Measurements from ENCODE around the gene MFSD12. TPM values are rescaled to one million over a fixed set of nuclear protein-coding genes. Genes with fewer than 3 reads are reported as not detected.

MFSD12 gene
- total and polyA plus RNA-seq, 2 experiments from 2014 or later, result 23.0 to 67.9 TPM

DNA sequence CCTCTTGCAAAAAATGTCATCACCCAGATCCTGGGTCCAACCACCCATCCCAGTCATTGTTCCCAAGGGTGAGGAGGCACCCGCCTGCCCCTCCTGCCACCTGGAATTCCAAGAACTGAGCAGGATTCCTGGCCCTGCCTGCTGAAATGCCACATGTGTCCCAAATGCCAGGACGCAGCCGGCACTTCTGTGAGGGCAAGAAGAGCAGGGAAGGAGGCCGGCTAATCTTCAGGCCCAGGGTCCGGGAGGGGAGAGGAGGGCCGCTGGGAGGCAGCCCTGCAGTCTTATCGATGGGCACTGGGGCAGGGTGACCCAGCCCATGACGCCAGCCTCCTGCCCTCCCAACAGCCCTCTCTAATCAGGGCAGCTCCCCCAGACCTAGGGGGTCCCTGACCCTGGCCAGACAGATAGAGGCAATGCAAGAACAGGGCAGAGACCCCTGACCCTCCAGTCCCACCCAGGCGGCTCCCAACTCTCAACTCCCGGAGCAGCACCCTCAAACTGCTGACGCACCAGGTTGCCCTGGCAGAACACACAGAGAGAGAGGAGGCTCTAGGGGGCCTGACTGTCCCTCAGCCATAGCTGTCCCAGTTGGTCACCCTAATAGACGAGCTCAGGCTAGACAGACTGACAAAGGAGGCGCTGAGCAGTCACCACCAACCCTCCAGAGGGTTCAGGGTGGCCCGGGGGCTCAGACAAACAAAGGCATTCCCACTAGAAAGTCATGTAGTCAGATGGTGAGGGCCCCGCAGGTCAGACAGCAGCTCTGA is 1.5 kb downstream of the MFSD12 start:
- Histone ChIP-seq H3K9ac (peak overlapping the region; percentile 80), H3F3A (ENCODE audit: insufficient read depth) (no peaks in the 10 kb centered on the region), H4K20me1 (ENCODE audit: insufficient read depth) (no peaks in the 10 kb centered on the region), H2AFZ (no peak overlapping the region), H3K4me1 (ENCODE audit: insufficient read depth) (peaks cover 13% of the 10 kb centered on the region; the same call in 1 of the 2 replicates), H3K27ac (no peak overlapping the region), H3K4me2 (ENCODE audit: unreplicated experiment) (peak overlapping the region; percentile 76), H3K4me3 (peak overlapping the region; percentile 85), H3K9me3 (ENCODE audit: low read depth) (no peaks in the 10 kb centered on the region), H3K79me2 (ENCODE audit: insufficient read depth) (peaks cover 55% of the 10 kb centered on the region), H3K36me3 (ENCODE audit: low read depth) (no peaks in the 10 kb centered on the region), H3K9me2 (ENCODE audit: insufficient read depth) (no peaks in the 10 kb centered on the region), H3K27me3 (replicated peaks; ENCODE audit: insufficient read depth) (no peaks in the 10 kb centered on the region)
- in situ Hi-C loops (cut with MboI), result no loop called here
- 82 to 86% methylated on average over 15 of the region's 15 CpGs for WGBS, 2 experiments (ENCODE audit: low coverage in 1 of 2, low lambda C conversion rate in 2 of 2, missing lambda C conversion rate in 2 of 2)
- no peak for TF ChIP-seq EZH2 (IDR thresholded peaks at IDR 0.05; ENCODE audit: insufficient read depth, poor library complexity, severe bottlenecking)
- no peak for TF ChIP-seq EZH2phosphoT487 (IDR thresholded peaks at IDR 0.05; ENCODE audit: insufficient read depth, low read depth)
- DNase-seq, result no peak

DNA sequence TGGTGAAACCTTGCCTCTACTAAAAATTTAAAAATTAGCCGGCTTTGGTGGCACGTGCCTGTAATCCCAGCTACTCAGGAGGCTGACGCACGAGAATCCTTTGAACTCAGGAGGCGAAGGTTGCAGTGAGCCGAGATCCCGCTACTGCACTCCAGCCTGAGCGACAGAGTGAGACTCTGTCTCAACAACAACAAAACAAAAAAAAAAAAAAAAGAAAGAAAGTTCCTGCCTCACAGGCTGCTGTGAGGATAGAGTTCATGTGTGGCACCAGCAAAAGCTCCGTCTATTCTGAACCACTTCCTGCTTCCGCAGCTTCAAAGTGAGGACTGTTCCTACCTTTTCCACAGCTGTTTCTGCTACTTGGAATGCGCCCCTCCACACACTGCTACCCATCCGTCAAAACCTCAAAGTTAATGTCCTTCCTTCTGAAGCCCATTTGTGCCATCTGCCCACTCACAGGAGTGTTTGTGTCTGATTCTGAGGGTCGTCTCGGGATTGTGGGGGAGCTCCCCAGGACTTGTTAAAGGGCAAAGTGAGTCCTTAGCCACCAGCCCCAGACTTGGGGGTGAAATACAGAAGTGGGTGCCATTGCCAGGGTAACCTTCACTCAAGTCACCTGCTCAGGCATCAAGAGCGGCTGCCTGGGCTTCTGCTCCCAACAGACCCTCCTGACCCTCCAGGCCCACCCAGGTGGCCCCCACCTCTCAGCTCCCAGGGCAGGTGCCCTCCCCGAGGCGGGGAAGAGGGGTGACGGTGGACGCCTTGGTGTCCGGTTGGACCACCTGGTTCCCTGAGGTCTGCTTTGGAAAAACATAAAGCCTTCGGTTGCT is 2.9 kb downstream of the MFSD12 start:
- no peak for TF ChIP-seq EZH2 (IDR thresholded peaks at IDR 0.05; ENCODE audit: insufficient read depth, poor library complexity, severe bottlenecking)
- TF ChIP-seq EZH2phosphoT487 (IDR thresholded peaks at IDR 0.05; ENCODE audit: insufficient read depth, low read depth), result no peak
- 92 to 94% methylated on average over 21 of the region's 21 CpGs for WGBS, 2 experiments (ENCODE audit: low coverage in 1 of 2, low lambda C conversion rate in 2 of 2, missing lambda C conversion rate in 2 of 2)
- Histone ChIP-seq H4K20me1 (ENCODE audit: insufficient read depth) (no peaks in the 10 kb centered on the region), H3K27ac (no peak overlapping the region), H3K9ac (no peak overlapping the region), H3F3A (ENCODE audit: insufficient read depth) (no peaks in the 10 kb centered on the region), H3K4me2 (ENCODE audit: unreplicated experiment) (no peak overlapping the region), H3K9me3 (ENCODE audit: low read depth) (no peaks in the 10 kb centered on the region), H3K4me3 (no peak overlapping the region), H3K27me3 (replicated peaks; ENCODE audit: insufficient read depth) (no peaks in the 10 kb centered on the region), H3K9me2 (ENCODE audit: insufficient read depth) (no peaks in the 10 kb centered on the region), H2AFZ (no peak overlapping the region), H3K4me1 (ENCODE audit: insufficient read depth) (peaks cover 13% of the 10 kb centered on the region; the same call in 1 of the 2 replicates), H3K79me2 (ENCODE audit: insufficient read depth) (peaks cover 55% of the 10 kb centered on the region), H3K36me3 (ENCODE audit: low read depth) (no peaks in the 10 kb centered on the region)
- no peak for DNase-seq
- in situ Hi-C loops (cut with MboI), result no loop called here

DNA sequence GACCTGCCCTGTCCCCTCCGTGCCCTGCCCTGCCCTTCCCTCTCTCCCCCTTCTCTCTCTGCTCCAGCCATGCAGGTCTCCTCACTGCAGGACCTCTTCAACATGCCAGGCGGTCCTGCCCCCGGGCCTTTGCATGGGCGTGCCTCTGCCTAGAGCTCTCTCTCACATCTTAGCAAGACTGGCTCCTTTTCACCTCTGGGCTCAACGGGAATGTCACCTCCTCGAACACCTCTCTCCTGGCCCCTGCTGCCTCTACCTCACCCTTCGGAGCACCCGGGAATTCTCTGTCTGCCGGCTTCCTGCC is 5.6 kb downstream of the MFSD12 start:
- peaks cover 51% of the 10 kb centered on the region for H3K79me2 ChIP-seq (ENCODE audit: insufficient read depth)
- no peak overlapping the region for H2AFZ ChIP-seq
- peaks cover 8% of the 10 kb centered on the region; the same call in 1 of the 2 replicates for H3K4me1 ChIP-seq (ENCODE audit: insufficient read depth)
- H3K9ac ChIP-seq, result no peak overlapping the region
- no peaks in the 10 kb centered on the region for H3K36me3 ChIP-seq (ENCODE audit: low read depth)
- DNase-seq, result no peak
- in situ Hi-C loops (cut with MboI), result no loop called here
- no peak overlapping the region for H3K4me3 ChIP-seq
- H3F3A ChIP-seq (ENCODE audit: insufficient read depth), result no peaks in the 10 kb centered on the region
- H3K9me3 ChIP-seq (ENCODE audit: low read depth), result no peaks in the 10 kb centered on the region
- no peak overlapping the region for H3K4me2 ChIP-seq (ENCODE audit: unreplicated experiment)
- H3K27ac ChIP-seq, result no peak overlapping the region
- H4K20me1 ChIP-seq (ENCODE audit: insufficient read depth), result no peaks in the 10 kb centered on the region
- no peaks in the 10 kb centered on the region for H3K27me3 ChIP-seq (replicated peaks; ENCODE audit: insufficient read depth)
- H3K9me2 ChIP-seq (ENCODE audit: insufficient read depth), result no peaks in the 10 kb centered on the region
- 69 to 74% methylated on average over 8 to 9 of the region's 9 CpGs for WGBS, 2 experiments (ENCODE audit: low coverage in 1 of 2, low lambda C conversion rate in 2 of 2, missing lambda C conversion rate in 2 of 2)
- no peak for TF ChIP-seq EZH2 (IDR thresholded peaks at IDR 0.05; ENCODE audit: insufficient read depth, poor library complexity, severe bottlenecking)
- no peak for TF ChIP-seq EZH2phosphoT487 (IDR thresholded peaks at IDR 0.05; ENCODE audit: insufficient read depth, low read depth)

DNA sequence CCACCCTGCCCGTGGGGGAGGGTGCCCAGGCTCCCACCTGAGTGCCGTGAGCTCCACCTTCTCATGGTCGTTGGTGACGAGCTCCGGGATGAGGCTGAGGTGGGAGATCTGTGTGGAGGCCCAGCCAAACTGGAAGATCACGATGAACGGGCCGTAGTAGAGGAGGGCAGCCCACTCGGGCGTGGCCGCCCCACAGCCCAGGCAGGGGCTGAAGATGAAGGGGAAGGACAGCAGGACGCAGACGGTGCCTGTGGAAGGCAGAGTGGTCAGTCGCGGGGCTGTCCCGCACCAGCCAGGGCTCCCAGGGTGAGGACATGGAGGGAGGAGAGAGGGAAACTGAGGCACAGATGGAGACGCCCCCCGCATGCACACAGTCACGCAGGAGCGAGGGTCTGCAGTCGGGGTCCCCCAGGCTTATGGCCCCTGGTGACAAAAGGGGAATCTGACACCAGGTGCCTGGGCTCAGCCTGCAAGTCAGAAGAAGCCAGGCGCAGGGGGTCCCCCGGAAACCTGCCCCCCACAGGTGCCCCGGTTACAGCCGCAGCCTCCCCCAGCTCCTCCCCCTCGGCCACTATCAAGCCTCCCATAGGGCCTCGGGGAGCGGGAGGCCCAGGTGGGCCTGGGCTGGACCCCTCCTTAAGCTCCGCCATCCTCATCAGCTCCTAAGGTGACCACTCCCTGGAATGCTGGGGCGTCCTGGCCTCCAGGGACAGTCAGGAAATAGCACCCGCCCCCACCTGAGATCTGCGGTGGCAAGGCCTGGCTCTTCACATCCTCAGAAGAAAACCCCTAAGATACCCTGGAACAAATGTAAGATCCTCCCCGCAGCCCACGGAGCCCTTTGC is 6.2 kb downstream of the MFSD12 start:
- WGBS, 2 experiments (ENCODE audit: low coverage in 1 of 2, low lambda C conversion rate in 2 of 2, missing lambda C conversion rate in 2 of 2), result 94% methylated on average over 22 to 34 of the region's 34 CpGs
- H3K9me3 ChIP-seq (ENCODE audit: low read depth), result no peaks in the 10 kb centered on the region
- peaks cover 45% of the 10 kb centered on the region for H3K79me2 ChIP-seq (ENCODE audit: insufficient read depth)
- H4K20me1 ChIP-seq (ENCODE audit: insufficient read depth), result no peaks in the 10 kb centered on the region
- H3K27ac ChIP-seq, result no peak overlapping the region
- no peak overlapping the region for H3K4me3 ChIP-seq
- no peak overlapping the region for H2AFZ ChIP-seq
- no peaks in the 10 kb centered on the region for H3K27me3 ChIP-seq (replicated peaks; ENCODE audit: insufficient read depth)
- no peak overlapping the region for H3K4me2 ChIP-seq (ENCODE audit: unreplicated experiment)
- in situ Hi-C loops (cut with MboI), result no loop called here
- TF ChIP-seq EZH2phosphoT487 (IDR thresholded peaks at IDR 0.05; ENCODE audit: insufficient read depth, low read depth), result no peak
- no peak for TF ChIP-seq EZH2 (IDR thresholded peaks at IDR 0.05; ENCODE audit: insufficient read depth, poor library complexity, severe bottlenecking)
- DNase-seq, result no peak
- H3F3A ChIP-seq (ENCODE audit: insufficient read depth), result no peaks in the 10 kb centered on the region
- H3K9ac ChIP-seq, result no peak overlapping the region
- H3K36me3 ChIP-seq (ENCODE audit: low read depth), result no peaks in the 10 kb centered on the region
- peaks cover 4% of the 10 kb centered on the region; the same call in 1 of the 2 replicates for H3K4me1 ChIP-seq (ENCODE audit: insufficient read depth)
- no peaks in the 10 kb centered on the region for H3K9me2 ChIP-seq (ENCODE audit: insufficient read depth)
